Activated effector memory CD4-positive, alpha-beta T cell treated with Interleukin-2 at 50 U/mL for 16 hours (primary cell): ENCODE measurements around the gene TMEM101.
"Not testable (repeated sequence)": the region's sequence is repeated elsewhere in the genome, so short reads cannot be mapped to it uniquely, and the experiment has no call there.

Experiments
- DNase-seq: peaks from one replicate; pipeline ENCODE4 v3.0.0-alpha.2; 2020

The TMEM101 gene

GRCh38 chr17:43972444-43973212 lies 42.1 kb downstream of the TMEM101 start:
- not testable (repeated sequence) for DNase-seq

GRCh38 chr17:43971436-43971835 lies 43.3 kb downstream of the TMEM101 start:
- not testable (repeated sequence) for DNase-seq

GRCh38 chr17:43970366-43970765 lies 44.4 kb downstream of the TMEM101 start:
- no peak for DNase-seq

GRCh38 chr17:43967251-43967875 lies 47.4 kb downstream of the TMEM101 start:
- DNase-seq: no peak

GRCh38 chr17:43966276-43966675 lies 48.5 kb downstream of the TMEM101 start:
- DNase-seq: no peak

GRCh38 chr17:43962479-43962878 lies 52.3 kb downstream of the TMEM101 start:
- DNase-seq: no peak

- DNase-seq: no peak
Observed at GRCh38 chr17:43961954-43962353, 52.8 kb downstream of the TMEM101 start.

GRCh38 chr17:43961292-43961691 lies 53.5 kb downstream of the TMEM101 start:
- not testable (repeated sequence) for DNase-seq
